ENCODE results near the gene TRIM41.
"Not testable (repeated sequence)": the region's sequence is repeated elsewhere in the genome, so short reads cannot be mapped to it uniquely, and the experiment has no call there.

Gene TRIM41

GRCh38 chr5:181255836-181256578, 32.9 kb downstream of the TRIM41 start:
- no peak for DNase-seq (ENCODE audit: insufficient read length, low spot score)
- no peak for FAIRE-seq
- TF ChIP-seq POLR2A (IDR thresholded peaks at IDR 0.05; ENCODE audit: low read depth, low read length): no peak

DNA sequence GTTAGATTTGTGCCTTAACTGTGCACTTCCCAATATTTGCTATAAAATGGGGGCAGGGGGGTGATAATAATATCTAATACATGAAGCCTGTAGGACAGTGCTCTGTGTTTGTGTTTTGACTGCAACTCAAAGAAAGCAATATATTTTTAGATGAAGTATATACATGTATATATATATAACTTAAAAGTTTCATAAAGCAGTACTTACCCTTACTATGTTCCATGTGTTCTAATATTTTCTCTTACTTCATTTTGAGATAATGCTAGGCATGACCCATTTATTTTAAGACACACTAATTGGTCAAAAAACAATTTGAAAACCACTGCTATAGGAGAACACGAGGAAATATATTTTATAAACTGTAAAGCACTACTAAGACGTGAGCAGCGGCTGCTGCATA, 35.5 kb downstream of the TRIM41 start:
- DNase-seq (ENCODE audit: insufficient read length, low spot score) (no peak), FAIRE-seq (no peak)
- TF ChIP-seq POLR2A (IDR thresholded peaks at IDR 0.05; ENCODE audit: low read depth, low read length): no peak

- no peak for TF ChIP-seq POLR2A (IDR thresholded peaks at IDR 0.05; ENCODE audit: low read depth, low read length)
- no peak for DNase-seq (ENCODE audit: insufficient read length, low spot score)
- FAIRE-seq: no peak
These were observed 36.2 kb downstream of the TRIM41 start for GRCh38 chr5:181259283-181259682.

DNA sequence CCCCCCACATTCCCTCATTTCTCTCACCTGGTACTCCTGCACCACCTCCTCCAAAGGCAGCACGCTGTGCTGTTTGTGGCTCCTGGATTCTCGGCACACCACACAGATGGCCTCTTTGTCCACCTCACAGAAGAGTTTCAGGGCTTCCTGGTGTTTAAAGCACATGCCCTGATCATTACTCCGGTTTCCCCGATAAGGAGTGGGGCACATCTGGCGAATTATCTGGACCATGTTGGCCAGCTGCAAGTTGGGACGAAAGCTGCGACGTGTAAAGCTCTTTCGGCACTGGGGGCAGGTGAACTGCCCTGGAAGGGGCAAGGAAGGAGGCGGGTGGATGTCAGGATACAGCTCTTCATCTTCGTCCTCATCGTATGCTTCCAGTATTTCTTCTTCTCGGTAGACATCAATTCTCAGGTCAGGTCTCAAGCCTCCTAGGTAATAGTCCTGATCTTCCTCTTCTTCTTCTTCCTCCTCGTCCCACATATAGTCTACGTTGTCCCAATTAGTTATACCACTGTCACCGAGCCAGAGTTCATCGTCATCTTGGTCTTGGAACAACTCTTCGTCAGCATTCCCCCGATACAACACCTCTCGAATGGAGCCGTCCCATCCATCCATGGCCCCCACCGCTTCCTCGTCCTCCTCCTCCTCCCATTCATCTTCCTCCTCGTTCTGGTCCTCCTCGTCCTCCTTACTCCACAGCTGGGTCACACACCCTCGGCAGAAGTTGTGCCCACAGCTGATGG, 37.1 kb downstream of the TRIM41 start:
- no peak for TF ChIP-seq POLR2A (IDR thresholded peaks at IDR 0.05; ENCODE audit: low read depth, low read length)
- FAIRE-seq (no peak), DNase-seq (ENCODE audit: insufficient read length, low spot score) (no peak)

- DNase-seq (ENCODE audit: insufficient read length, low spot score): peak; percentile 84
- TF ChIP-seq POLR2A (IDR thresholded peaks at IDR 0.05; ENCODE audit: low read depth, low read length): peak; percentile 97
- no peak for FAIRE-seq
These were observed 37.7 kb downstream of the TRIM41 start, which contains the start of gene TRIM52 for GRCh38 chr5:181260720-181261319. TSS of gene TRIM52 (minus strand) at chr5:181261143. CDS start at chr5:181260813, 330 bp downstream.

GRCh38 chr5:181261320-181262049, 38.4 kb downstream of the TRIM41 start:
- TF ChIP-seq POLR2A (IDR thresholded peaks at IDR 0.05; ENCODE audit: low read depth, low read length): peak; percentile 73; the same call in 1 of the 2 replicates
- FAIRE-seq (no peak), DNase-seq (ENCODE audit: insufficient read length, low spot score) (peak; percentile 48)

- no peak for FAIRE-seq
- no peak for DNase-seq (ENCODE audit: insufficient read length, low spot score)
- no peak for TF ChIP-seq POLR2A (IDR thresholded peaks at IDR 0.05; ENCODE audit: low read depth, low read length)
These were observed 40.6 kb downstream of the TRIM41 start for GRCh38 chr5:181263633-181264032.

DNA sequence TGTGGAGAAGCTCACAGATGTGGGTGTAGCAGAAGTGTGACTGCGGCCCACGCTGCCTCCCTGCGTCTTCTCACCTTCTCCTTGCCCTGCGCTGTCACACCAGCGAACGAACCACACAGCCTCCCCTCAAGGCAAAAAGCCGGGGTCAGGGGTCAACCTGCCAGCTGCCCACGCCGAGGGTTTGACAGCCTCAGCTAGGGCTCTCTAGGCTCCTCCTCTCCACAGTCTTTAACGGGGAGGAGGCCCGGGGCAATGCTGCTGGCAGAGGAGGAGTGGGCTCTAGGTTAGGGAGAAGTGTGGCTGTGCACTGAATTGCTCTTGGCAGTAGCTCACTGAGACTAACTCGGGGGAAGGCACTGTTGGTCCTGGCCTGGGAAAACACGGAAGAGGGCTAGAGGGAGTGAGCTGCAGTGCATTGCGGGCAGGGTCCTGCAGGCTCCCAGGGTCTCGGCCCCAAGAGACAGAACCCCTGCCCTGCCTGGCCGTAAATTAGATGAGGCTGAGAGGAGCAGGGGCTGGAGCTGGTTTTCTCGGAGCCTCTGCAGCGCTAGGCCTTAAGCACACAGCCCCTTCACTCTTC, 42.1 kb downstream of the TRIM41 start:
- DNase-seq (ENCODE audit: insufficient read length, low spot score) (no peak), FAIRE-seq (no peak)
- no peak for TF ChIP-seq POLR2A (IDR thresholded peaks at IDR 0.05; ENCODE audit: low read depth, low read length)

DNA sequence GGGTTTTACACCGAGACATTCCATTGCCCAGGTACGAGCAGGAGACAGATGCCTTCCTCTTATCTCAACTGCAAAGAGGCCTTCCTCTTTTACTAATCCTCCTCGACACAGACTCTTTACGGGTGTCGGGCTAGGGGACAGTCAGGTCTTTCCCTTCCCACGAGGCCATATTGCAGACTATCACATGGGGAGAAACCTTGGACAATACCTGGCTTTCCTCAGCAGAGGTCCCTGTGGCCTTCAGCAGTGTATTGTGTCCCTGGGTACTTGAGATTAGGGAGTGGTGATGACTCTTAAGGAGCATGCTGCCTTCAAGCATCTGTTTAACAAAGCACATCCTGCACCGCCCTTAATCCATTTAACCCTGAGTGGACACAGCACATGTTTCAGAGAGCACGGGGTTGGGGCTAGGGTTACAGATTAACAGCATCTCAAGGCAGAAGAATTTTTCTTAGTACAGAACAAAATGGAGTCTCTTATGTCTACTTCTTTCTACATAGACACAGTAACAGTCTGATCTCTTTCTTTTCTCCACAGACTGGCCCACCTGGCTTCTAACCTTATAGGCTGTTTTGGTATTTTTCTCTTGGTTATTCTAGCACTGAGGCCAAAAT, 44.3 kb downstream of the TRIM41 start:
- not testable (repeated sequence) for FAIRE-seq; DNase-seq (ENCODE audit: insufficient read length, low spot score)

DNA sequence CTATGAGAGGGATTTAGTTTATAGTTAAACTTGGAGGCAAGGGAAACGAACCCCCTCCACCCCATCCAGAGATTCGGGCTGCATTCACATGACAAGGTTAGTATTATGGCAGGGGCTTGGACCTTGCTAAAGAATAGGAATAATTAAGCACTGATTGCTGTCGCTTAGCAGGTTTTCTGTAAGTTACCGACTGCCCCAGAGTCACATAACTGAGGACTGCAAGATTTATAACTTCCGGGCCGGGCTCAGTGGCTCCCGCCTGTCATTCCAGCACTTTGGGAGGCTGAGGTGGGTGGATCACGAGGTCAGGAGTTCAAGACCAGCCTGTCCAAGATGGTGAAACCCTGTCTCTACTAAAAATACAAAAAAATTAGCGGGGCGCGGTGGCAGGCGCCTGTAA, 44.8 kb downstream of the TRIM41 start:
- DNase-seq (ENCODE audit: insufficient read length, low spot score); FAIRE-seq: not testable (repeated sequence)

DNA sequence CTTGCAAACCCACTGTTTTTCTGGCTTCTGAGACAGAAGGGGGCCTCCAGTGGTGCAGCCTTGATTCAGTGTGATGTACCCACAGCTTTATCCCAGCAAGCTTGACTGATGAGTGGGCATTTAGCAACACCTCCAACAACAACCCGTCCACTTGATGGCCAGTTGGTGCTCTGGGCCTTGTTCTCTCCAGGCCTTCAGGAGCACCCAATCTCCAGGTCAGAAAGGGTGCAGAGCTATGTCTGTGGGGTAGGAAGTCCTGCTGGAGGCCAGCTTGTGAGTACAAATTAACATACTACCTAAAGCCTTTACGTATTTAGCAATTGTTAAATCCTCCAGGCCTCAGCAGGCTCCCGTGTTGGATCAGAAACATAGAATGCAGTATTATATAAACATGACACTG, 48.0 kb downstream of the TRIM41 start:
- no peak for TF ChIP-seq POLR2A (IDR thresholded peaks at IDR 0.05; ENCODE audit: low read depth, low read length)
- FAIRE-seq (no peak), DNase-seq (ENCODE audit: insufficient read length, low spot score) (no peak)

- FAIRE-seq; DNase-seq (ENCODE audit: insufficient read length, low spot score): not testable (repeated sequence)
These were observed 50.3 kb downstream of the TRIM41 start for GRCh38 chr5:181273433-181273744.

- FAIRE-seq (no peak), DNase-seq (ENCODE audit: insufficient read length, low spot score) (no peak)
- no peak for TF ChIP-seq POLR2A (IDR thresholded peaks at IDR 0.05; ENCODE audit: low read depth, low read length)
These were observed 57.2 kb downstream of the TRIM41 start for GRCh38 chr5:181280251-181280762.

Measured in H54 (cell line).